ENCODE measurements around the gene UBP1. TPM values are rescaled to one million over a fixed set of nuclear protein-coding genes. Genes with fewer than 3 reads are reported as not detected.

Gene UBP1
- total RNA-seq, 1 donor from 2014 or later = 57.6 TPM

Small RNA genes lying within 50 kb of the gene (small RNA-seq; reads per million reads assigned to genes)
- gene RNU7-110P (ENCODE audit: low replicate concordance) = not detected

Other genes starting within 250 kb of the UBP1 start
- gene SUSD5, start 221.6 kb downstream of the UBP1 start, total RNA-seq = 3.5 TPM
- gene FBXL2, start 163.0 kb downstream of the UBP1 start, total RNA-seq = 14.0 TPM